ENCODE data around the gene CD36.
"Not testable (repeated sequence)": the region's sequence is repeated elsewhere in the genome, so short reads cannot be mapped to it uniquely, and the experiment has no call there.

The CD36 gene

DNA sequence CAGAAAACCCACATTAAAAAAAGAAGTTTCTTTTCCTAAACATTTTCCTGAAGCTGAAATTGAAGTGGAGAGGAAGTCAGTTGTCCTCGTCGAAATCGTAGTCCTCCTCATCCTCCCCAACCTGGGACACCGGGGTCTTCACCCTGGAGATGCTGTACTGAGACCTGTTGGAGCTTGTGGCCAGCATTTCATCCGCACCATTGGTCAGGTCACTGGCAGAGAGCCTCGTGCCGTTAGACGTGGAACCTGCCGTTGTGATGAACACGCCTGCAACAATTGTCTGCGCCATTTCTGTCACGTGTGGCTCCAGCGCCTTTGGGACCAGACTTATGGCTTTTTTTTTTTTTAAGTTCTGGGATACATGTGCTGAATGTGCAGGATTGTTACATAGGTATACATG, 23.8 kb downstream of the CD36 start:
- no peak for TF ChIP-seq ZNF274 (IDR thresholded peaks at IDR 0.05; ENCODE audit: low read depth, low read length)
- TF ChIP-seq SUZ12 (IDR thresholded peaks at IDR 0.05; ENCODE audit: extremely low read depth, insufficient read depth, insufficient read length), result no peak
- no peak for TF ChIP-seq YY1 (IDR thresholded peaks at IDR 0.05; ENCODE audit: insufficient read depth, insufficient read length)
- no peaks in the 10 kb centered on the region for H3K4me1 ChIP-seq (ENCODE audit: insufficient read depth, insufficient read length)
- H3K36me3 ChIP-seq (ENCODE audit: insufficient read depth, insufficient read length, low read length), result no peaks in the 10 kb centered on the region
- H3K9ac ChIP-seq (ENCODE audit: insufficient read length, low read depth), result no peak overlapping the region
- no peaks in the 10 kb centered on the region for H3K9me3 ChIP-seq (ENCODE audit: insufficient read depth, low read length)
- no peak overlapping the region for H3K4me3 ChIP-seq (ENCODE audit: insufficient read length, low read depth)
- no peak for DNase-seq (ENCODE audit: low read depth, low spot score)
- no peaks in the 10 kb centered on the region for H3K27me3 ChIP-seq (ENCODE audit: insufficient read depth, insufficient read length)

DNA sequence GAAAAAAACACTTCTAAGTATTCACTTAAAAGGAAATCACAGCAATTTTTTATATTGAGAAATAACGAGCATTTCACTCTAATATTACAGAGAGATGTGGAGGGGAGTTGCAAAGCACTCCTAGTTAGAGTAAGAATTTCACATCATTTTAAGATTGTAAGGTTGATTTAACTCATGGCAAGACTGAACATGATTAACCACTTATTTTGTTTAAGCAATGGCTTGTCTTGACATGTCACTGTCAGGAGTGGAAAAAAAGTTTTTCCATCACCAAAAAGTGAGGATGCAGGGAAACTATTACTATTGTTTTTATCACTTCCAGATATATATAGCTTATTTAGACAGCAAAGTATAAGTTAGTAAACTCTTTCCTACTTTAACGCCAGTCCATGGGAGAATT, 27.1 kb downstream of the CD36 start:
- H3K4me1 ChIP-seq (ENCODE audit: insufficient read depth, insufficient read length), result no peaks in the 10 kb centered on the region
- DNase-seq (ENCODE audit: low read depth, low spot score), result no peak
- no peaks in the 10 kb centered on the region for H3K27me3 ChIP-seq (ENCODE audit: insufficient read depth, insufficient read length)
- no peaks in the 10 kb centered on the region for H3K9me3 ChIP-seq (ENCODE audit: insufficient read depth, low read length)
- H3K4me3 ChIP-seq (ENCODE audit: insufficient read length, low read depth), result no peak overlapping the region
- no peak for TF ChIP-seq ZNF274 (IDR thresholded peaks at IDR 0.05; ENCODE audit: low read depth, low read length)
- no peak for TF ChIP-seq YY1 (IDR thresholded peaks at IDR 0.05; ENCODE audit: insufficient read depth, insufficient read length)
- no peak for TF ChIP-seq SUZ12 (IDR thresholded peaks at IDR 0.05; ENCODE audit: extremely low read depth, insufficient read depth, insufficient read length)
- H3K9ac ChIP-seq (ENCODE audit: insufficient read length, low read depth), result no peak overlapping the region
- no peaks in the 10 kb centered on the region for H3K36me3 ChIP-seq (ENCODE audit: insufficient read depth, insufficient read length, low read length)

DNA sequence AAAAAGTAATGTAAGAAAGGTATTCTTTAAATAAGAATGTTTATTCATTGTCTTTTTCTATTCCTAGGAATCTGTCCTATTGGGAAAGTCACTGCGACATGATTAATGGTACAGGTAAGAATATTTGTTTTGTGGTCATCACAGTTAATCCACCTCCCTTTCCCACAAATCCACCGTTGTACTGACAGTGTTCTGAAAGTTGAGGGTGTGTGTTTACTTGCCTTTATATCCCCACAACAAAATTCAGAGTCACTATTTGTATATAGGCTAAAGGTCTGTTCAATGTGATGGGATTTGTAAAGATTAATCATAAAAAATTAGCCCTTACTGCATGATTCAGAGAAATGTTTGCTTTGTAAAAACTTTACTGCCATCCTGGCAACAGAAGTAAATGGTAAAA, 27.9 kb downstream of the CD36 start:
- no peak for DNase-seq (ENCODE audit: low read depth, low spot score)
- H3K9ac ChIP-seq (ENCODE audit: insufficient read length, low read depth), result no peak overlapping the region

GRCh38 chr7:80669367-80669766, 30.9 kb downstream of the CD36 start:
- H3K9me3 ChIP-seq (ENCODE audit: insufficient read depth, low read length); H3K27me3 ChIP-seq (ENCODE audit: insufficient read depth, insufficient read length); H3K4me1 ChIP-seq (ENCODE audit: insufficient read depth, insufficient read length); H3K4me3 ChIP-seq (ENCODE audit: insufficient read length, low read depth); DNase-seq (ENCODE audit: low read depth, low spot score); H3K36me3 ChIP-seq (ENCODE audit: insufficient read depth, insufficient read length, low read length); H3K9ac ChIP-seq (ENCODE audit: insufficient read length, low read depth): not testable (repeated sequence)

More for the DNA sequence above, 27.9 kb downstream of the CD36 start:
- Histone ChIP-seq H3K27me3 (ENCODE audit: insufficient read depth, insufficient read length) (no peaks in the 10 kb centered on the region), H3K4me3 (ENCODE audit: insufficient read length, low read depth) (no peak overlapping the region), H3K9me3 (ENCODE audit: insufficient read depth, low read length) (no peaks in the 10 kb centered on the region), H3K36me3 (ENCODE audit: insufficient read depth, insufficient read length, low read length) (no peaks in the 10 kb centered on the region), H3K4me1 (ENCODE audit: insufficient read depth, insufficient read length) (no peaks in the 10 kb centered on the region)
- TF ChIP-seq ZNF274 (IDR thresholded peaks at IDR 0.05; ENCODE audit: low read depth, low read length) (no peak), SUZ12 (IDR thresholded peaks at IDR 0.05; ENCODE audit: extremely low read depth, insufficient read depth, insufficient read length) (no peak), YY1 (IDR thresholded peaks at IDR 0.05; ENCODE audit: insufficient read depth, insufficient read length) (no peak)

- Histone ChIP-seq H3K27me3 (ENCODE audit: insufficient read depth, insufficient read length) (no peaks in the 10 kb centered on the region), H3K4me1 (ENCODE audit: insufficient read depth, insufficient read length) (no peaks in the 10 kb centered on the region), H3K9ac (ENCODE audit: insufficient read length, low read depth) (no peak overlapping the region), H3K9me3 (ENCODE audit: insufficient read depth, low read length) (no peaks in the 10 kb centered on the region), H3K4me3 (ENCODE audit: insufficient read length, low read depth) (no peak overlapping the region), H3K36me3 (ENCODE audit: insufficient read depth, insufficient read length, low read length) (no peaks in the 10 kb centered on the region)
- no peak for TF ChIP-seq YY1 (IDR thresholded peaks at IDR 0.05; ENCODE audit: insufficient read depth, insufficient read length)
- no peak for DNase-seq (ENCODE audit: low read depth, low spot score)
Measured at GRCh38 chr7:80671744-80672143, 33.3 kb downstream of the CD36 start.

DNA sequence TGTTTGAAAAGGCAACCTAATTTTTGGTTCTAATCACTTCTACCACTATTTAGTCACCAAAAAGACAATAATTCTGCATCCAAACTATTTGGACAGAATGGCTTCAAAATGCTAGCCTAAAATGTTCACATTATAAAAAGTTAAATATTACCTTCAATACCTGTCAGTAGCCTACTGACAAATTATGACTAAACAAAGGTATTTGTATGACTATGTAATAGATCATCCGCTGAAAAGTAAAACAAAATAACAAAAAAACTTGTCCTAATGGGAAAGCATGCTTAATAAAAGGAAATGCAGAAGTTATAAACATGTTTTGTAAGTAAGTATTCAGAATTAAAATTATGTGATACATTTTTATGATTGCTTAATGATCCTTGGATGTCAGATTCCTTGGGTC, 36.6 kb downstream of the CD36 start:
- Histone ChIP-seq H3K36me3 (ENCODE audit: insufficient read depth, insufficient read length, low read length) (no peaks in the 10 kb centered on the region), H3K9me3 (ENCODE audit: insufficient read depth, low read length) (no peaks in the 10 kb centered on the region), H3K27me3 (ENCODE audit: insufficient read depth, insufficient read length) (no peaks in the 10 kb centered on the region), H3K4me1 (ENCODE audit: insufficient read depth, insufficient read length) (no peaks in the 10 kb centered on the region), H3K4me3 (ENCODE audit: insufficient read length, low read depth) (no peak overlapping the region), H3K9ac (ENCODE audit: insufficient read length, low read depth) (no peak overlapping the region)
- TF ChIP-seq YY1 (IDR thresholded peaks at IDR 0.05; ENCODE audit: insufficient read depth, insufficient read length) (no peak), ZNF274 (IDR thresholded peaks at IDR 0.05; ENCODE audit: low read depth, low read length) (no peak), SUZ12 (IDR thresholded peaks at IDR 0.05; ENCODE audit: extremely low read depth, insufficient read depth, insufficient read length) (no peak)
- DNase-seq (ENCODE audit: low read depth, low spot score), result no peak

DNA sequence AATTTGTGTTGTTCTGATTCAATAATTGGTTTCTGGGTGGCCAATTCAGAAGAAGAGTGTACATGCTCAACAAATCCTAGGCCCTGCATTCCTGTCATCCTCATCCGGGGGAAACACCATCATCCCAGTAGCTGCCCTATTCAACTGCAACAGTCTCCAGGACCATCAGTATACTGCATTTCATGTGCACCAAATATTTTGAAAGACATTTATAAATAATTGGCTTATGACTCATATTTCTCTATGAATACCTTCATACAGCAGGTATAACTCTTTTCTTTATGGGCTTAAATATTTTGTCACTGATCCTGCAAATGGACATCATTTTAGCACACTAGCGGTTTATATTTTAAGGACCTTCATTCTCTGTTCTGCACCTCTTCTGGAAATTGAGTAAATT, 38.0 kb downstream of the CD36 start:
- no peak overlapping the region for H3K9ac ChIP-seq (ENCODE audit: insufficient read length, low read depth)
- H3K9me3 ChIP-seq (ENCODE audit: insufficient read depth, low read length), result no peaks in the 10 kb centered on the region
- no peaks in the 10 kb centered on the region for H3K4me1 ChIP-seq (ENCODE audit: insufficient read depth, insufficient read length)
- no peak for DNase-seq (ENCODE audit: low read depth, low spot score)
- no peaks in the 10 kb centered on the region for H3K27me3 ChIP-seq (ENCODE audit: insufficient read depth, insufficient read length)
- H3K36me3 ChIP-seq (ENCODE audit: insufficient read depth, insufficient read length, low read length), result no peaks in the 10 kb centered on the region
- TF ChIP-seq SUZ12 (IDR thresholded peaks at IDR 0.05; ENCODE audit: extremely low read depth, insufficient read depth, insufficient read length) (no peak), YY1 (IDR thresholded peaks at IDR 0.05; ENCODE audit: insufficient read depth, insufficient read length) (no peak), ZNF274 (IDR thresholded peaks at IDR 0.05; ENCODE audit: low read depth, low read length) (no peak)
- no peak overlapping the region for H3K4me3 ChIP-seq (ENCODE audit: insufficient read length, low read depth)

DNA sequence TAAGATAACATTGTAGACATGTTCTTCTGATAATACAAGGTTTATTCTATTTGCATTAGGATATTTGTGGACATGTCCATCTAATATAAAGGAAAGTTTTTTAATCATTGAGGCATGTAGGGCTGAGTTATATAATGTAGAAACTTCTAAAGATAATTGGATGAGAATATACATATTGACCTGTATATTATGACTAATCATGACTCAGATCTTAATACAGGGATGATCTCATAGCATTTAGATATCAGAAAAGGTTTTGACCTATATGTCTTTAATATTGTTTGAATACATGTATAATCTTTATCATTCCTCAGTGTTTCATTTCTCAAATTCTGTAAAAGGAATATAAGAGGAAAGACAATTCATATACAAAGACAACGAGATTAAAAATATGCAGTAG, 39.2 kb downstream of the CD36 start:
- H3K4me3 ChIP-seq (ENCODE audit: insufficient read length, low read depth), result no peak overlapping the region
- H3K4me1 ChIP-seq (ENCODE audit: insufficient read depth, insufficient read length), result no peaks in the 10 kb centered on the region
- TF ChIP-seq ZNF274 (IDR thresholded peaks at IDR 0.05; ENCODE audit: low read depth, low read length), result no peak
- TF ChIP-seq SUZ12 (IDR thresholded peaks at IDR 0.05; ENCODE audit: extremely low read depth, insufficient read depth, insufficient read length), result no peak
- no peak for TF ChIP-seq YY1 (IDR thresholded peaks at IDR 0.05; ENCODE audit: insufficient read depth, insufficient read length)
- no peaks in the 10 kb centered on the region for H3K36me3 ChIP-seq (ENCODE audit: insufficient read depth, insufficient read length, low read length)
- H3K27me3 ChIP-seq (ENCODE audit: insufficient read depth, insufficient read length), result no peaks in the 10 kb centered on the region
- H3K9ac ChIP-seq (ENCODE audit: insufficient read length, low read depth), result no peak overlapping the region
- no peaks in the 10 kb centered on the region for H3K9me3 ChIP-seq (ENCODE audit: insufficient read depth, low read length)
- no peak for DNase-seq (ENCODE audit: low read depth, low spot score)

All from NT2/D1 (cell line).